Ishikawa (cell line): ENCODE results near the gene FAM171A2.

Experiments
- CEBPB ChIP-seq: IDR thresholded peaks from 2 replicates; pipeline ENCODE4 v1.6.1; 2012
- CREB1 ChIP-seq: IDR thresholded peaks from 2 replicates; pipeline ENCODE4 v1.6.1; 2012; ENCODE audit warnings: low read depth
- EGR1 ChIP-seq: IDR thresholded peaks from 2 replicates; pipeline ENCODE4 v1.6.1; 2012
- EP300 ChIP-seq: IDR thresholded peaks from 2 replicates; pipeline ENCODE4 v1.6.1; 2012; ENCODE audit warnings: borderline replicate concordance
- FOXM1 ChIP-seq: IDR thresholded peaks from 2 replicates; pipeline ENCODE4 v1.6.1; 2012; ENCODE audit warnings: low read depth, borderline replicate concordance
- NFIC ChIP-seq: IDR thresholded peaks from 2 replicates; pipeline ENCODE4 v1.6.1; 2012
- RAD21 ChIP-seq: IDR thresholded peaks from 2 replicates; pipeline ENCODE4 v1.6.1; 2012; ENCODE audit warnings: low read depth
- TAF1 ChIP-seq: IDR thresholded peaks from 2 replicates; pipeline ENCODE4 v1.6.1; 2012; ENCODE audit warnings: low read depth, mild to moderate bottlenecking
- TCF12 ChIP-seq: IDR thresholded peaks from 2 replicates; pipeline ENCODE4 v1.6.1; 2012; ENCODE audit warnings: low read depth
- TEAD4 ChIP-seq: IDR thresholded peaks from 2 replicates; pipeline ENCODE4 v1.6.1; 2012
- USF1 ChIP-seq: IDR thresholded peaks from 2 replicates; pipeline ENCODE4 v1.6.1; 2012
- YY1 ChIP-seq: IDR thresholded peaks from 2 replicates; pipeline ENCODE4 v1.6.1; 2012; ENCODE audit warnings: low read depth
- ZBTB7A ChIP-seq: IDR thresholded peaks from 2 replicates; pipeline ENCODE4 v1.6.1; 2012; ENCODE audit warnings: low read depth
- TF ChIP-seq, protein P1 (sequence below): IDR thresholded peaks from 2 replicates; pipeline ENCODE4 v1.6.1; 2012
- TF ChIP-seq, protein P2 (sequence below): IDR thresholded peaks from 2 replicates; pipeline ENCODE4 v1.6.1; 2012; ENCODE audit warnings: low read depth, mild to moderate bottlenecking

FAM171A2 gene

DNA sequence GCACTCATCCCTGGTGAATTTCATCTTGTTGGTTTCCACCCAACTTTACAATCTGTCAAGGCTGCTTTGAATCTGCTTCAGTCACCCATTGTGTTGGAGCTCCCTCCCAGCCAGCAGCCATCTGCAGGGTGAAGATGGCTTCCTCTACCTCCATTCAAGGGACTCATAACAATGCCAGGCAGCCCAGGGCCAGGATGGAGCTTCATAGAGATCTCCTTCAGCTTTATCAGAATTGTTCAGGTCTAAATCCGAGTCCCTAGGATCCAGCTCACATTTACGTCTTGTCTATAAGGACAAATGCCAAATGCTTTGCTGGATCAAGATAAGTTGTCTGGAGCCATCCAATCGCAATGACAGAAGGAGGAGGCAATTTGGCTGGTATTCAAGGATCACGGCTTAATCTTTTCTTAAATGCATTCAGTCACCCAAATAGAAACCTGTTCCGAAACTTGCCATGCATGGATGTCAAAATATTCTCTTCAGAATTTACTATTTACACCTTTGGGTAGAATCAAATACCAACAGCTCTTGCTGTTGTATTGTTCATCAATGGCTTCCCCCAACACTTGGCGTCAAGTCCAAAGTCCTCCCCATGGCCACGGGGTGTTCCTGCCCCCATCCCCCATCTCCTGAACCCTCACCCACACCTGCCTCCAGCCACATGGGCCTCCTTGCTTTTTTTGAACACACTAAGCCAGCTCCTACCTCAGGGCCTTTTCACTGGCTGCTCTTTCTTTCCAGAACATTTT, 3.8 kb upstream of the FAM171A2 start:
- peak; percentile 88 for TF ChIP-seq NFIC
- no peak for TF ChIP-seq FOXM1
- TF ChIP-seq, protein P1, sequence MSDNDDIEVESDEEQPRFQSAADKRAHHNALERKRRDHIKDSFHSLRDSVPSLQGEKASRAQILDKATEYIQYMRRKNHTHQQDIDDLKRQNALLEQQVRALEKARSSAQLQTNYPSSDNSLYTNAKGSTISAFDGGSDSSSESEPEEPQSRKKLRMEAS: no peak
- TF ChIP-seq TCF12: peak; percentile 48; the same call in 1 of the 2 replicates
- TF ChIP-seq TAF1: no peak
- TF ChIP-seq CREB1: no peak
- TF ChIP-seq CEBPB: no peak
- TF ChIP-seq RAD21: no peak
- no peak for TF ChIP-seq EGR1
- TF ChIP-seq ZBTB7A: no peak
- TF ChIP-seq EP300: peak; percentile 39; the same call in 1 of the 2 replicates
- TF ChIP-seq USF1: no peak
- TF ChIP-seq TEAD4: 0 out of 2 replicates have a peak, but pooled peaks have one; percentile 9
- TF ChIP-seq, protein P2, sequence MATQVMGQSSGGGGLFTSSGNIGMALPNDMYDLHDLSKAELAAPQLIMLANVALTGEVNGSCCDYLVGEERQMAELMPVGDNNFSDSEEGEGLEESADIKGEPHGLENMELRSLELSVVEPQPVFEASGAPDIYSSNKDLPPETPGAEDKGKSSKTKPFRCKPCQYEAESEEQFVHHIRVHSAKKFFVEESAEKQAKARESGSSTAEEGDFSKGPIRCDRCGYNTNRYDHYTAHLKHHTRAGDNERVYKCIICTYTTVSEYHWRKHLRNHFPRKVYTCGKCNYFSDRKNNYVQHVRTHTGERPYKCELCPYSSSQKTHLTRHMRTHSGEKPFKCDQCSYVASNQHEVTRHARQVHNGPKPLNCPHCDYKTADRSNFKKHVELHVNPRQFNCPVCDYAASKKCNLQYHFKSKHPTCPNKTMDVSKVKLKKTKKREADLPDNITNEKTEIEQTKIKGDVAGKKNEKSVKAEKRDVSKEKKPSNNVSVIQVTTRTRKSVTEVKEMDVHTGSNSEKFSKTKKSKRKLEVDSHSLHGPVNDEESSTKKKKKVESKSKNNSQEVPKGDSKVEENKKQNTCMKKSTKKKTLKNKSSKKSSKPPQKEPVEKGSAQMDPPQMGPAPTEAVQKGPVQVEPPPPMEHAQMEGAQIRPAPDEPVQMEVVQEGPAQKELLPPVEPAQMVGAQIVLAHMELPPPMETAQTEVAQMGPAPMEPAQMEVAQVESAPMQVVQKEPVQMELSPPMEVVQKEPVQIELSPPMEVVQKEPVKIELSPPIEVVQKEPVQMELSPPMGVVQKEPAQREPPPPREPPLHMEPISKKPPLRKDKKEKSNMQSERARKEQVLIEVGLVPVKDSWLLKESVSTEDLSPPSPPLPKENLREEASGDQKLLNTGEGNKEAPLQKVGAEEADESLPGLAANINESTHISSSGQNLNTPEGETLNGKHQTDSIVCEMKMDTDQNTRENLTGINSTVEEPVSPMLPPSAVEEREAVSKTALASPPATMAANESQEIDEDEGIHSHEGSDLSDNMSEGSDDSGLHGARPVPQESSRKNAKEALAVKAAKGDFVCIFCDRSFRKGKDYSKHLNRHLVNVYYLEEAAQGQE: no peak
- 0 out of 2 replicates have a peak, but pooled peaks have one; percentile 22 for TF ChIP-seq YY1

- TF ChIP-seq CREB1 (no peak), EP300 (no peak), ZBTB7A (peak; percentile 78), TCF12 (no peak), RAD21 (no peak), USF1 (no peak), EGR1 (no peak)
- TF ChIP-seq, protein P1: no peak
Observed at GRCh38 chr17:44362949-44363612, 572 bp downstream of the FAM171A2 start.

DNA sequence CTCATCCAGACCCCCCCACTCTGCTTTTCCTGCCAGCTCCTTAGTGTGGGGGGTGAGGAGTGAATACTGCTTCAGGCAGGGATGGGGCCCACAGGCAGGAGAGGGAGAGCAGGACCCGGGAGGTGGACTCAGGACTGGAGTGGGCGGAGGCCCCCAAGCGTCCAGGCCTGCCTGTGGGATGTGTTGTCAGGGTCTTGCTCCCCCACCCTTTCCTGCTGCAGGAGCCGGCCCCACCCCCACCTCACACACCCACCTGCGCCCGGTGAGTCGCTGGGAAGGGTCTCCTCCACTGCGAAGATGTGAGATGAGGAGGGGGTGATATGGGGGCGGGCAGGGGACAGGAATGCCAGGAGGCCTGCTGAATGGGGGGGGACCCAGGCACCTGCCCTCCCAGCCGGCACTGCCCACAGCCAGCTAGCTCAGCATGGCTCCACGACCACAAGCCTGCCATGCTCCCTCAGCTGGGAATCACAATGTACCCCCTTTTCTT, 1.1 kb downstream of the FAM171A2 start:
- TF ChIP-seq RAD21: no peak
- TF ChIP-seq, protein P2: no peak
- TF ChIP-seq, protein P1: no peak
- TF ChIP-seq TEAD4: no peak
- no peak for TF ChIP-seq CREB1
- no peak for TF ChIP-seq EP300
- no peak for TF ChIP-seq EGR1
- no peak for TF ChIP-seq CEBPB

DNA sequence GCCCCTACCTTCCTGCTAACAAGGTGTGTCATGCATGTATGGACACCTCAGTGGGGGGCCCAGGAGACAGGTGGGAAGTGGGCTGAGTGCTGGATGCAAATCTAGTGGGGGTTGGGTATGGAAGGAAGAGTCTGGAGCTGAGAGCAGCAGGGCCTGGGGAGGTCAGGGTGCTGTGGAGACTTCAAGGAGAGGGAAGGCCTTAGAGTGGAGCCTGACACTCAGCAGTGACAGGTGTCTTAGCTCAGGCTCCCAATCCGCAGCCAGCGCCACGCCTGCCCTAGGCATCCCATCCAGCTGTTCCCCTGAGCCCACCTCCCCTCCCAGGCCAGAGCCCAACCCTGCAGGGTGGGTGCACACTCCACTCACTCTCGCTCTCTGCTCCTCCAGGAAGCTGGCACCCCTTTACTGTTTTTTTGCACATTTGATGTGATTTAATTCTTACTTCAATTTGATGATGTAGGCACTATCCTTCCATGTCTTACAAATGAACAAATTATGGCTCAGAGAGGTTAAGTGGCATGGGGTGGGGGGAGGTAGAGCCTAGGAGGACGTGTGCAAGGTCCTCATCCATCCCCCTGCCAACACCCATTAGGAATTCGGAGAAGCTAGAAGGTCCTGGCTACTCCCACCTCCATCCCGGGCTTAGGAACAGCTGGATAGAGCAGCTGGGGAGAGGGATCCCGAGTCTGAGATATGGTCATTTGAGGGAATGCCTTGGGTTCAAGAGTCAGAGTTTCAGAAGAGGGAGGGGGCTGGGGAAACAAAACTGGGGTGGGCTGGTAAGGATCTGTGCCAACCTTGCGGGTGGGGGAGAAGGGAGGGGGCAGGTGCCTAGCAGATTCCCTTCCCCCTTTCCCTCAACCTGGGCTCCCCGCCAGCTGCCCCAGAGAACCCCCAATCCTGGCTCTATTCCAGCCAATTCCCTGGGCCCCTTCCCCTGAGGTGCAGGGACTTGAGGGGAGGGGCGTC, 2.1 kb downstream of the FAM171A2 start:
- no peak for TF ChIP-seq TEAD4
- TF ChIP-seq EP300: no peak
- no peak for TF ChIP-seq EGR1
- no peak for TF ChIP-seq FOXM1
- no peak for TF ChIP-seq TCF12
- TF ChIP-seq ZBTB7A: no peak
- TF ChIP-seq, protein P2: no peak
- TF ChIP-seq RAD21: no peak
- TF ChIP-seq, protein P1: no peak
- TF ChIP-seq USF1: no peak
- TF ChIP-seq CREB1: no peak
